Peyer's patch (tissue), 4 donors: Measurements from ENCODE around the gene ADK. TPM values are rescaled to one million over a fixed set of nuclear protein-coding genes. Genes with fewer than 3 reads are reported as not detected.

Source experiments
- DNase-seq, 3 donors: peaks; one replicate each; pipeline ENCODE4 v3.0.0-alpha.2; 2017 to 2019
- H3K27ac ChIP-seq, 4 donors: fragments of 200-600 bp; sonication (generic); one replicate each; pipeline ENCODE4 v1.5.1; 2016 to 2019
- H3K27me3 ChIP-seq, 2 donors: fragments of 200-600 bp; sonication (generic); one replicate each; pipeline ENCODE4 v1.5.1; 2019
- H3K36me3 ChIP-seq, 3 donors: fragments of 200-600 bp; sonication (generic); one replicate each; pipeline ENCODE4 v1.5.1; 2016 to 2019
- H3K4me1 ChIP-seq, 4 donors: fragments of 200-600 bp; sonication (generic); one replicate each; pipeline ENCODE4 v1.5.1; 2016 to 2019
- H3K4me3 ChIP-seq, 4 donors: fragments of 200-600 bp; sonication (generic); 1 replicate in 3 of 4; 2 replicates in 1 of 4; pipeline ENCODE4 v1.5.1; 2016 to 2019; ENCODE audit warnings: mild to moderate bottlenecking in 1 of 4
- H3K9me3 ChIP-seq, 4 donors: fragments of 200-600 bp; sonication (generic); one replicate each; pipeline ENCODE4 v1.5.1; 2016 to 2019; ENCODE audit warnings: mild to moderate bottlenecking in 1 of 4
- POLR2A ChIP-seq, 2 donors: fragments of 450-650 bp; IDR thresholded peaks; one replicate each; pipeline ENCODE4 v1.5.1; 2017; ENCODE audit warnings: antibody characterized with exemption in 2 of 2, mild to moderate bottlenecking in 2 of 2, moderate library complexity in 2 of 2
- total RNA-seq, 4 donors: library from RNA; depleted of rRNA; stranded (reverse); fragments of >200 nt; gene quantifications; one replicate each; pipeline ENCODE4 v1.1.0, GENCODE V29; 2016
- TF ChIP-seq, protein P1 (sequence below), 6 experiments: fragments of 450-650 bp in 4 of 6; fragments of 200-600 bp in 2 of 6; sonication (generic) in 1 of 6; IDR thresholded peaks; one replicate each; pipeline ENCODE4 v1.5.1; 2017 to 2019; ENCODE audit warnings: antibody characterized with exemption in 6 of 6, mild to moderate bottlenecking in 3 of 6, moderate library complexity in 1 of 6

ADK gene
- total RNA-seq, 4 donors from 2014 or later: 7.4 to 50.3 (median 14.3) TPM

DNA sequence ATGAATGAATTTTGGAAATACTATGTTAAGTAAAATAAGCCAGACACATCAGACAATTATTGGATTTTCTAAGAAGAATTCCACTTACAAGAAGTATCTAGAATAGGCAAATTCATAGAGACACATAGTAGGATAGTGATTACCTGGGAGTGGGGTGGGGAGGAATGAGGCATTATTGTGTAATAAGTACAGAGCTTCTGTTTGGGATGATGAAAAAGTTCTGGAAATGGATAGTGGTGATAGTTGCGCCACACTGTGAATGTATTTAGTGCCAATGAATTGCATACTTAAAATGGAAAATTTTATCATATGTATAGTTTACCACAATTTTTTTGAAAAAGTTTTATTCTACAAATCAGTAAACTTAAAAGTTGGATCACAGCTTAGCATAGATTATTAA lies 378.2 kb downstream of the ADK start:
- no peak for TF ChIP-seq POLR2A (IDR thresholded peaks at IDR 0.05)
- TF ChIP-seq, protein P1, sequence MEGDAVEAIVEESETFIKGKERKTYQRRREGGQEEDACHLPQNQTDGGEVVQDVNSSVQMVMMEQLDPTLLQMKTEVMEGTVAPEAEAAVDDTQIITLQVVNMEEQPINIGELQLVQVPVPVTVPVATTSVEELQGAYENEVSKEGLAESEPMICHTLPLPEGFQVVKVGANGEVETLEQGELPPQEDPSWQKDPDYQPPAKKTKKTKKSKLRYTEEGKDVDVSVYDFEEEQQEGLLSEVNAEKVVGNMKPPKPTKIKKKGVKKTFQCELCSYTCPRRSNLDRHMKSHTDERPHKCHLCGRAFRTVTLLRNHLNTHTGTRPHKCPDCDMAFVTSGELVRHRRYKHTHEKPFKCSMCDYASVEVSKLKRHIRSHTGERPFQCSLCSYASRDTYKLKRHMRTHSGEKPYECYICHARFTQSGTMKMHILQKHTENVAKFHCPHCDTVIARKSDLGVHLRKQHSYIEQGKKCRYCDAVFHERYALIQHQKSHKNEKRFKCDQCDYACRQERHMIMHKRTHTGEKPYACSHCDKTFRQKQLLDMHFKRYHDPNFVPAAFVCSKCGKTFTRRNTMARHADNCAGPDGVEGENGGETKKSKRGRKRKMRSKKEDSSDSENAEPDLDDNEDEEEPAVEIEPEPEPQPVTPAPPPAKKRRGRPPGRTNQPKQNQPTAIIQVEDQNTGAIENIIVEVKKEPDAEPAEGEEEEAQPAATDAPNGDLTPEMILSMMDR (IDR thresholded peaks at IDR 0.05): no peak
- no peak for DNase-seq
- Histone ChIP-seq H3K27me3 (no peaks in the 10 kb centered on the region), H3K27ac (no peak overlapping the region), H3K4me3 (no peak overlapping the region), H3K36me3 (no peaks in the 10 kb centered on the region), H3K9me3 (no peaks in the 10 kb centered on the region), H3K4me1 (no peaks in the 10 kb centered on the region)

DNA sequence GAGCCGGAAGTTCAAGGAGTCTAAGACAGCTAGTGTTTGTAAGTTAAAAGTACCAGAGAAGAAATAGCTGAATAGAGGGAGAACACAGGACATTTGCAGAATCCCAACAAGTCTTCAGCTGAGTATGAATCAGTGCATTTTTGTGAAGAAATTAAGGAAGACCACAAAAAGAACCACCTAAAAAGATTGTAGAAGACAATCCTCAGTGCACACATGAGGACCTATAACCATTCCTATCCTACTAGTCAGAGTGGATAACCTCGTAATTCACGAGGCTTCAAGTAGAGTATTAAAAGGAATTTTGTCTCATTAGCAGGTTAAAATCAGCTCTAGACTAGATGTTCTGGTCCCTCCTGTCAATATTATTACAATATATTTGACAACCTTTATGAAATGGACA lies 380.0 kb downstream of the ADK start:
- H3K4me1 ChIP-seq: no peaks in the 10 kb centered on the region
- TF ChIP-seq, protein P1 (IDR thresholded peaks at IDR 0.05): no peak
- TF ChIP-seq POLR2A (IDR thresholded peaks at IDR 0.05): no peak
- no peaks in the 10 kb centered on the region for H3K27me3 ChIP-seq
- no peaks in the 10 kb centered on the region for H3K9me3 ChIP-seq
- no peak overlapping the region for H3K27ac ChIP-seq
- H3K4me3 ChIP-seq: no peak overlapping the region
- DNase-seq: no peak
- H3K36me3 ChIP-seq: no peaks in the 10 kb centered on the region

DNA sequence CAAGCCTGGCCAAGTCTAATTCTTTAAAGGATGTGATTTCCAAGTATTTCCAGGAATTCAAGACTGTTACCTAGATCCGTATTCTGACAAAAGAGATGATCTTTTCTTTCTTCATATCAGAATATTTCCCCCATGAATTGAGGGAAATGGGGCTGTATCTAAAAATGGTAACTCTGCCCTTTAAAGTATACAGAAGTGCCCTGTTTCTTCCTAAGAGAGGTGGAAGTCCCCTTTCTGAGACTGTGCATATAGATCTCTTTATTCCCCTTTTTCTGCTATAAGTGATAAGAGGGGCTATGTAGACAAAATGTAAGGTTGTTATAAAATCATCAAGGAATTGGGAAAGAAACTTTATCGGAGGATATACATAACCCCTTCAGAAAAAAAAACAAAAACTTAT lies 388.3 kb downstream of the ADK start:
- Histone ChIP-seq H3K9me3 (no peaks in the 10 kb centered on the region), H3K36me3 (no peaks in the 10 kb centered on the region), H3K4me1 (no peaks in the 10 kb centered on the region), H3K27ac (no peak overlapping the region), H3K27me3 (no peaks in the 10 kb centered on the region), H3K4me3 (no peak overlapping the region)
- TF ChIP-seq, protein P1 (IDR thresholded peaks at IDR 0.05): no peak
- no peak for TF ChIP-seq POLR2A (IDR thresholded peaks at IDR 0.05)
- no peak for DNase-seq

DNA sequence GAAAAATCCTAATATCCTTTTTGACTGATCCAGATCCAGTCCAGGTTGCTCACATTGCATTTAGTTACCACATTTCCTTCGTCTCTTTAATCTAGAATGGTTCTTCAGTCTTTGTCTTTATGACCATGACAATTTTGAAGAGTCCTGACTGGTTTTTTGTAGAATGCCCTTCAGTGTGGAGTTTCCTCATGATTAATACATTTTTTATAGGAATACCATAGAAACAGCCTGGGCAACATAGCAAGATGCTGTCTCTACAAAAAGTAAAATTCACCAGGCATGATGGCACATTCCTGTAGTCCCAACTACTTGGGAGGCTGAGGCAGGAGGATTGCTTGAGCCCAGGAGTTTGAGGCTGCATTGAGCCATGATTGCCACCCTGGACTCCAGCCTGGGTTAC lies 390.4 kb downstream of the ADK start:
- Histone ChIP-seq H3K36me3 (no peaks in the 10 kb centered on the region), H3K9me3 (no peaks in the 10 kb centered on the region), H3K4me1 (no peaks in the 10 kb centered on the region), H3K27me3 (no peaks in the 10 kb centered on the region), H3K27ac (peak overlapping the region in 1 of 4 donors; percentile 5), H3K4me3 (no peak overlapping the region)
- no peak for TF ChIP-seq POLR2A (IDR thresholded peaks at IDR 0.05)
- TF ChIP-seq, protein P1 (IDR thresholded peaks at IDR 0.05): no peak
- DNase-seq: no peak

DNA sequence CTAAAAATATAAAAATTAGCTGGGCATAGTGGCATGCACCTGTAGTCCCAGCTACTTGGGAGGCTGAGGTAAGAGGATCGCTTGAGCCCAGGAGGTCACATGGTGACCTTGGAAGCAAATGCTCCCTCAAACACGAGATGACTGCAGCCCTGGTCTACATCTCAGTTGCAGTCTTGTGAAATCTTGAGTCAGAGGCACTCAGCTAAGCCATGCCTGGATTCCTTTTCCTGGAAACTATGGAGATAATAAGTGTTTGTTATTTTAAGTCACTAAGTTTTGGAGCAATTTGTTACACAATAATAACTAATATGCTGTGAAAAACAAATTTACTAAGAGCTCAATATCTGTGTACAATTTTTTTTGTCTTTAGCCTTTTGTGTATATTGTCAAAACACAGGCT lies 391.1 kb downstream of the ADK start:
- no peaks in the 10 kb centered on the region for H3K36me3 ChIP-seq
- no peak for DNase-seq
- no peak overlapping the region for H3K4me3 ChIP-seq
- TF ChIP-seq, protein P1 (IDR thresholded peaks at IDR 0.05): no peak
- no peak for TF ChIP-seq POLR2A (IDR thresholded peaks at IDR 0.05)
- H3K9me3 ChIP-seq: no peaks in the 10 kb centered on the region
- peak overlapping the region in 1 of 4 donors; percentile 5 for H3K27ac ChIP-seq
- no peaks in the 10 kb centered on the region for H3K4me1 ChIP-seq
- no peaks in the 10 kb centered on the region for H3K27me3 ChIP-seq

DNA sequence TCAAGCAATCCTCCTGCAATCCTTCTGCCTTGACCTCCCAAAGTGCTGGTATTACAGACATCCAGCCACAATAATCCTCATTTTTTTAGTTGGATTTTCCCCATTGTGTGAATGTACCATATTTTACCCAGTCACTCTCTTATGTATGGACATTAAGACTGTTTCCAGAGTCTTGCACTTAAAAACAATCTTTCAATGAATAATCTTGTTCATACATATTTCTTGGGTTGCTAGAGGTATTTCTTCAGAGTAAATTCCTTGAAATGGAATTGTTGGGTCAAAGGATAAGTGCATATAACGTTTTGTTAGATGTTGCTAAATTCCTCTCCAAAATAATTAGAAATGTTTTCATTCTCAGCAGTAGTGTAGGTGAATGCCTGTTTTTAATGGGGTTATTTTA lies 392.3 kb downstream of the ADK start:
- TF ChIP-seq, protein P1 (IDR thresholded peaks at IDR 0.05): no peak
- no peak for TF ChIP-seq POLR2A (IDR thresholded peaks at IDR 0.05)
- no peak for DNase-seq
- no peaks in the 10 kb centered on the region for H3K9me3 ChIP-seq
- H3K36me3 ChIP-seq: no peaks in the 10 kb centered on the region
- no peaks in the 10 kb centered on the region for H3K4me1 ChIP-seq
- no peaks in the 10 kb centered on the region for H3K27me3 ChIP-seq
- H3K4me3 ChIP-seq: no peak overlapping the region
- no peak overlapping the region for H3K27ac ChIP-seq
